Measurements from ENCODE around the gene TAGLN. TPM values are rescaled to one million over a fixed set of nuclear protein-coding genes. Genes with fewer than 3 reads are reported as not detected.

The TAGLN gene
- total RNA-seq, 1 donor from 2014 or later, result 465 TPM

Other genes starting within 250 kb of the TAGLN start
- gene SIK3, start 100.9 kb upstream of the TAGLN start, total RNA-seq, result 37.1 TPM
- gene PAFAH1B2, start 55.1 kb upstream of the TAGLN start, total RNA-seq, result 86.9 TPM
- 107 TPM for gene SIDT2, start 20.6 kb upstream of the TAGLN start, total RNA-seq
- gene PCSK7, start 32.7 kb downstream of the TAGLN start, total RNA-seq, result 57.8 TPM
- 27.1 TPM for gene RNF214, start 33.3 kb downstream of the TAGLN start, total RNA-seq
- gene BACE1-AS, start 92.0 kb downstream of the TAGLN start, total RNA-seq, result 8.2 TPM
- gene BACE1, start 116.9 kb downstream of the TAGLN start, total RNA-seq, result 28.9 TPM
- 25.2 TPM for gene CEP164, start 128.5 kb downstream of the TAGLN start, total RNA-seq